HL-60 (cell line): ENCODE data around the gene KPTN.

Experiments used
- DNase-seq, 2 experiments: peaks; one replicate each; pipeline ENCODE4 v3.0.0-alpha.2; 2010 to 2020; ENCODE audit warnings: low read depth in 1 of 2, low spot score in 1 of 2
- H3K27ac ChIP-seq: fragments of 250-450 bp; sonication (Bioruptor Pico); replicated peaks from 2 replicates; pipeline ENCODE4 v1.5.1; 2020; ENCODE audit warnings: mild to moderate bottlenecking, moderate library complexity
- H3K27me3 ChIP-seq: fragments of 250-450 bp; sonication (Bioruptor Pico); 2 replicates; pipeline ENCODE4 v1.5.1; 2021; ENCODE audit warnings: mild to moderate bottlenecking, moderate library complexity; ENCODE audit not compliant: insufficient read depth, poor library complexity, severe bottlenecking
- H3K4me3 ChIP-seq: replicated peaks from 2 replicates; pipeline ENCODE4 v1.5.1; 2011; ENCODE audit warnings: mild to moderate bottlenecking, control low read depth, low read length; ENCODE audit not compliant: insufficient read depth
- CTCF ChIP-seq: IDR thresholded peaks from one replicate; pipeline ENCODE4 v1.5.1; 2011; ENCODE audit warnings: low read length, control low read depth, inconsistent platforms; ENCODE audit not compliant: insufficient read depth
- GABPA ChIP-seq: IDR thresholded peaks from 2 replicates; pipeline ENCODE4 v1.6.1; 2012; ENCODE audit warnings: low read depth
- POLR2AphosphoS5 ChIP-seq: IDR thresholded peaks from 2 replicates; pipeline ENCODE4 v1.6.1; 2012; ENCODE audit warnings: low read depth
- REST ChIP-seq: IDR thresholded peaks from 2 replicates; pipeline ENCODE4 v1.6.1; 2012; ENCODE audit warnings: low read depth; ENCODE audit not compliant: insufficient replicate concordance
- SPI1 ChIP-seq: IDR thresholded peaks from 2 replicates; pipeline ENCODE4 v1.6.1; 2012; ENCODE audit warnings: low read depth, mild to moderate bottlenecking, borderline replicate concordance

Gene KPTN

GRCh38 chr19:47507924-47508553 is 24.0 kb upstream of the KPTN start:
- no peaks in the 10 kb centered on the region for H3K27me3 ChIP-seq
- no peak overlapping the region for H3K27ac ChIP-seq
- no peak for DNase-seq
- TF ChIP-seq GABPA (no peak), REST (no peak), POLR2AphosphoS5 (no peak), CTCF (no peak), SPI1 (no peak)
- no peak overlapping the region for H3K4me3 ChIP-seq

GRCh38 chr19:47507012-47507411 is 23.0 kb upstream of the KPTN start:
- Histone ChIP-seq H3K27me3 (no peaks in the 10 kb centered on the region), H3K4me3 (no peak overlapping the region), H3K27ac (no peak overlapping the region)
- TF ChIP-seq REST (no peak), SPI1 (no peak), CTCF (no peak), POLR2AphosphoS5 (no peak), GABPA (no peak)
- DNase-seq: no peak

- no peak overlapping the region for H3K4me3 ChIP-seq
- no peak for TF ChIP-seq CTCF
- no peak for TF ChIP-seq REST
- no peak for TF ChIP-seq POLR2AphosphoS5
- no peak for TF ChIP-seq SPI1
- no peak for TF ChIP-seq GABPA
- no peaks in the 10 kb centered on the region for H3K27me3 ChIP-seq
- no peak for DNase-seq
- no peak overlapping the region for H3K27ac ChIP-seq
Observed at GRCh38 chr19:47506459-47506858, 22.4 kb upstream of the KPTN start.
